K562 (cell line): Measurements from ENCODE around the gene PYGM. TPM values are rescaled to one million over a fixed set of nuclear protein-coding genes. Genes with fewer than 3 reads are reported as not detected.

ENCODE experiments used
- ESRRA ChIP-seq: fragments of 450-650 bp; IDR thresholded peaks from 2 replicates; pipeline ENCODE4 v1.6.1; 2014; ENCODE audit warnings: low read depth, mild to moderate bottlenecking, moderate library complexity, borderline replicate concordance
- EZH2 ChIP-seq: IDR thresholded peaks from 2 replicates; pipeline ENCODE4 v1.6.1; 2012; ENCODE audit warnings: low read depth, mild to moderate bottlenecking, inconsistent platforms, low read length, borderline replicate concordance
- FOXM1 ChIP-seq, 2 experiments: fragments of 450-650 bp in 1 of 2; sonication (generic) in 1 of 2; formaldehyde crosslinking in 1 of 2; IDR thresholded peaks; 2 replicates each; pipeline versions ENCODE4 v1.6.1 to v1.9.0; 2017 to 2022; ENCODE audit warnings: low read depth in 2 of 2, mild to moderate bottlenecking in 2 of 2, missing genetic modification reagents in 1 of 2, moderate library complexity in 1 of 2
- NR2C2 ChIP-seq, 2 experiments: fragments of 200-800 bp in 1 of 2; sonication (Bioruptor generic) in 1 of 2; sonication (generic) in 1 of 2; formaldehyde crosslinking in 1 of 2; IDR thresholded peaks; 2 replicates each; pipeline versions ENCODE4 v1.6.1 to v1.8.0; 2016 to 2022; ENCODE audit warnings: mild to moderate bottlenecking in 1 of 2, missing compliant biosample characterization in 1 of 2, missing genetic modification characterization in 1 of 2, missing genetic modification reagents in 1 of 2
- SMAD2 ChIP-seq: fragments of 150-350 bp; IDR thresholded peaks from 2 replicates; pipeline ENCODE4 v1.6.1; 2014; ENCODE audit warnings: low read depth, mild to moderate bottlenecking, low read length
- SRSF7 ChIP-seq: fragments of 200-400 bp; formaldehyde crosslinking; optimal IDR thresholded peaks from 2 replicates; pipeline ENCODE3; 2017; ENCODE audit warnings: mild to moderate bottlenecking, low read depth, low read length
- SRSF9 ChIP-seq: fragments of 200-400 bp; formaldehyde crosslinking; IDR thresholded peaks from 2 replicates; pipeline ENCODE4 v1.6.1; 2017; ENCODE audit warnings: low read depth, low read length, borderline replicate concordance
- TARDBP ChIP-seq: fragments of 450-650 bp; IDR thresholded peaks from 2 replicates; pipeline ENCODE4 v1.6.1; 2016
- ZNF3 ChIP-seq: fragments of 250-450 bp; sonication (Bioruptor Pico); IDR thresholded peaks from 2 replicates; pipeline ENCODE4 v1.5.0; 2021; ENCODE audit warnings: mild to moderate bottlenecking, moderate library complexity
- polyA plus RNA-seq, 8 experiments: library from polyadenylated mRNA; depleted of rRNA in 4 of 8; stranded (reverse) in 5 of 8; unstranded in 3 of 8; fragments of >200 nt; fragmentation: Nextera tagmentation in 2 of 8; fragmentation: Illumina TruSeq in 1 of 8; extraction: Ambion mirVana in 2 of 8; extraction: Trizol in 1 of 8; gene quantifications; 2 replicates each; pipeline versions ENCODE4 v1.2.1 to v1.2.3, GENCODE V29; 2011 to 2014; ENCODE audit warnings: inconsistent platforms in 1 of 8, missing spikeins in 1 of 8
- total RNA-seq, 7 experiments: library from RNA; depleted of rRNA in 6 of 7; stranded (reverse); fragments of >200 nt in 6 of 7; fragmentation: Illumina TruSeq in 2 of 7; extraction: Trizol in 2 of 7; gene quantifications; 2 replicates each; pipeline versions ENCODE4 v1.2.1 to v1.2.3, GENCODE V29; 2011 to 2021; ENCODE audit warnings: low replicate concordance in 1 of 7
- TF ChIP-seq, protein P1 (sequence below): sonication (generic); formaldehyde crosslinking; IDR thresholded peaks from 2 replicates; pipeline ENCODE4 v1.8.1; 2023; ENCODE audit warnings: mild to moderate bottlenecking, missing genetic modification reagents
- TF ChIP-seq, protein P2 (sequence below): sonication (generic); formaldehyde crosslinking; IDR thresholded peaks from 2 replicates; pipeline ENCODE4 v1.8.0; 2022; ENCODE audit warnings: mild to moderate bottlenecking, low read depth, missing genetic modification reagents
- TF ChIP-seq, protein P3 (sequence below): fragments of 250-450 bp; sonication (Bioruptor Pico); IDR thresholded peaks from 2 replicates; pipeline ENCODE4 v1.6.1; 2021; ENCODE audit warnings: mild to moderate bottlenecking
- TF ChIP-seq, protein P4 (sequence below), 2 experiments: IDR thresholded peaks in 1 of 2; conservative IDR thresholded peaks in 1 of 2; 2 replicates each; pipeline ENCODE4 v1.6.1; 2016; ENCODE audit warnings: low read depth in 2 of 2, mild to moderate bottlenecking in 1 of 2, missing compliant biosample characterization in 1 of 2, missing genetic modification characterization in 1 of 2, moderate library complexity in 1 of 2
- TF ChIP-seq, protein P5 (sequence below), 2 experiments: fragments of 450-650 bp in 1 of 2; sonication (generic) in 1 of 2; formaldehyde crosslinking; conservative IDR thresholded peaks; 2 replicates each; pipeline versions ENCODE4 v1.4.0 to v1.8.1; 2020 to 2022; ENCODE audit warnings: mild to moderate bottlenecking in 1 of 2, missing genetic modification reagents in 1 of 2
- TF ChIP-seq, protein P6 (sequence below): fragments of 200-400 bp; formaldehyde crosslinking; IDR thresholded peaks from 2 replicates; pipeline ENCODE4 v1.6.1; 2017; ENCODE audit warnings: mild to moderate bottlenecking, low read depth, low read length, moderate library complexity

PYGM gene
- total and polyA plus RNA-seq, 9 of the 15 experiments (the other 6 are each of a cell fraction or from before 2014, with no cell fraction given): 0.07 to 1.5 (median 0.68) TPM

DNA sequence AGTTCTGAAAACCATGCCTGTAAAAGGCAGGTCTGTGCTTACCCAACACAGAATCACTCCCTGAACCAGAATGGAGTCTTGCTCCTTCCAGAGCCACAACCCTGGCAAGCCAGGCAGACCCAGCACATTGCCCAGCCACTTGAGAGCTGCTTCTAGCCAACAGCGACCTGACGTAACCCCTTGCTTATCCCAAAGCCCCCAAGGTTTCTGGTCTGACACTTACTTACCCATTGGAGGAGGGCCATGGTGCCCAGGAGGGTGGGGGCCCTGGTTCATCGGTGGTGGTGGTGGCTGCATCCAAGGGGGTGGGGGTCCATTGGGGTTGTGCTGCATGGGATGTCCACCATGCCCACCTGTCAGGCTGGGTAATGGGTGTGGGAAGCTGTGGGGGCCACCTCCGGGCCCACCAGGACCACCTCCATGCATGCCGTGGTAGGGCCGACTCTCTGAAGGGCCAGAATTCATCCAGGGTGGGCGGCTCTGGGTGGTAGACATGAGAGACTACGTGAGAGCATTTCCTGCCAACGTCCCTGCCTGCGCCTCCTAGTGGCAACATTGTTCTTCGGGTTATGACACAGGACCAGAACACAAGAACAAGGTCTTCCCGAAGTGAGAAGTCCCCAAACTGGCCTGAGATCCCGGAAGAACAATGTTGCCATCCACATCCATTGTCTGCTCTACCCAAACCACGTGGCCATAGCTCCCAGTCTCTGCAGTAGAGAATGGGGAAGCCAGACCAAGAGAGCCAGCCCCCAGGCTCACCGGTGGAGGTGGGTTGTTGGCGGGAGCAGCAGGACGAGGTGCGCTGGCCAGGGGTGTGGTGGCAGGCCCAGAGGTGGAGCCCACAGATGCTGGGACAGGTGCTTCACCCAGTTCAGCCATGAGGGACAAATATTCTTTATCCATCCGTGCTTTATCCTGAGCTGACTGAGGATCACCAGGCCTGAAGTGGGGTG lies 7.8 kb upstream of the PYGM start (continued):
- TF ChIP-seq, protein P1, sequence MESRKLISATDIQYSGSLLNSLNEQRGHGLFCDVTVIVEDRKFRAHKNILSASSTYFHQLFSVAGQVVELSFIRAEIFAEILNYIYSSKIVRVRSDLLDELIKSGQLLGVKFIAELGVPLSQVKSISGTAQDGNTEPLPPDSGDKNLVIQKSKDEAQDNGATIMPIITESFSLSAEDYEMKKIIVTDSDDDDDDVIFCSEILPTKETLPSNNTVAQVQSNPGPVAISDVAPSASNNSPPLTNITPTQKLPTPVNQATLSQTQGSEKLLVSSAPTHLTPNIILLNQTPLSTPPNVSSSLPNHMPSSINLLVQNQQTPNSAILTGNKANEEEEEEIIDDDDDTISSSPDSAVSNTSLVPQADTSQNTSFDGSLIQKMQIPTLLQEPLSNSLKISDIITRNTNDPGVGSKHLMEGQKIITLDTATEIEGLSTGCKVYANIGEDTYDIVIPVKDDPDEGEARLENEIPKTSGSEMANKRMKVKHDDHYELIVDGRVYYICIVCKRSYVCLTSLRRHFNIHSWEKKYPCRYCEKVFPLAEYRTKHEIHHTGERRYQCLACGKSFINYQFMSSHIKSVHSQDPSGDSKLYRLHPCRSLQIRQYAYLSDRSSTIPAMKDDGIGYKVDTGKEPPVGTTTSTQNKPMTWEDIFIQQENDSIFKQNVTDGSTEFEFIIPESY (CRISPR knock-in tag): peak; percentile 84
- TF ChIP-seq, protein P2, sequence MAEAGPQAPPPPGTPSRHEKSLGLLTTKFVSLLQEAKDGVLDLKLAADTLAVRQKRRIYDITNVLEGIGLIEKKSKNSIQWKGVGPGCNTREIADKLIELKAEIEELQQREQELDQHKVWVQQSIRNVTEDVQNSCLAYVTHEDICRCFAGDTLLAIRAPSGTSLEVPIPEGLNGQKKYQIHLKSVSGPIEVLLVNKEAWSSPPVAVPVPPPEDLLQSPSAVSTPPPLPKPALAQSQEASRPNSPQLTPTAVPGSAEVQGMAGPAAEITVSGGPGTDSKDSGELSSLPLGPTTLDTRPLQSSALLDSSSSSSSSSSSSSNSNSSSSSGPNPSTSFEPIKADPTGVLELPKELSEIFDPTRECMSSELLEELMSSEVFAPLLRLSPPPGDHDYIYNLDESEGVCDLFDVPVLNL (CRISPR knock-in tag): no peak
- no peak for TF ChIP-seq FOXM1 (IDR thresholded peaks at IDR 0.05; ENCODE audit: low read depth)
- TF ChIP-seq FOXM1 (CRISPR knock-in tag; IDR thresholded peaks at IDR 0.05; ENCODE audit: low read depth): no peak
- no peak for TF ChIP-seq ESRRA
- no peak for TF ChIP-seq ZNF3 (CRISPR knock-in tag)
- TF ChIP-seq SMAD2: no peak
- TF ChIP-seq, protein P3, sequence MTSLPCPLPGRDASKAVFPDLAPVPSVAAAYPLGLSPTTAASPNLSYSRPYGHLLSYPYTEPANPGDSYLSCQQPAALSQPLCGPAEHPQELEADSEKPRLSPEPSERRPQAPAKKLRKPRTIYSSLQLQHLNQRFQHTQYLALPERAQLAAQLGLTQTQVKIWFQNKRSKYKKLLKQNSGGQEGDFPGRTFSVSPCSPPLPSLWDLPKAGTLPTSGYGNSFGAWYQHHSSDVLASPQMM (CRISPR knock-in tag): no peak
- no peak for TF ChIP-seq SRSF9
- TF ChIP-seq TARDBP: no peak
- TF ChIP-seq NR2C2 (CRISPR knock-in tag; IDR thresholded peaks at IDR 0.05): no peak
- no peak for TF ChIP-seq NR2C2 (tag; IDR thresholded peaks at IDR 0.05)
- TF ChIP-seq, protein P4, sequence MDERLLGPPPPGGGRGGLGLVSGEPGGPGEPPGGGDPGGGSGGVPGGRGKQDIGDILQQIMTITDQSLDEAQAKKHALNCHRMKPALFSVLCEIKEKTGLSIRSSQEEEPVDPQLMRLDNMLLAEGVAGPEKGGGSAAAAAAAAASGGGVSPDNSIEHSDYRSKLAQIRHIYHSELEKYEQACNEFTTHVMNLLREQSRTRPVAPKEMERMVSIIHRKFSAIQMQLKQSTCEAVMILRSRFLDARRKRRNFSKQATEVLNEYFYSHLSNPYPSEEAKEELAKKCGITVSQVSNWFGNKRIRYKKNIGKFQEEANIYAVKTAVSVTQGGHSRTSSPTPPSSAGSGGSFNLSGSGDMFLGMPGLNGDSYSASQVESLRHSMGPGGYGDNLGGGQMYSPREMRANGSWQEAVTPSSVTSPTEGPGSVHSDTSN (CRISPR knock-in tag; IDR thresholded peaks at IDR 0.05; ENCODE audit: low read depth): no peak
- TF ChIP-seq, protein P4 (tag; conservative IDR thresholded peaks at IDR 0.05; ENCODE audit: low read depth): no peak
- TF ChIP-seq, protein P5, sequence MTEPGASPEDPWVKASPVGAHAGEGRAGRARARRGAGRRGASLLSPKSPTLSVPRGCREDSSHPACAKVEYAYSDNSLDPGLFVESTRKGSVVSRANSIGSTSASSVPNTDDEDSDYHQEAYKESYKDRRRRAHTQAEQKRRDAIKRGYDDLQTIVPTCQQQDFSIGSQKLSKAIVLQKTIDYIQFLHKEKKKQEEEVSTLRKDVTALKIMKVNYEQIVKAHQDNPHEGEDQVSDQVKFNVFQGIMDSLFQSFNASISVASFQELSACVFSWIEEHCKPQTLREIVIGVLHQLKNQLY (CRISPR knock-in tag; conservative IDR thresholded peaks at IDR 0.05): no peak
- TF ChIP-seq, protein P6, sequence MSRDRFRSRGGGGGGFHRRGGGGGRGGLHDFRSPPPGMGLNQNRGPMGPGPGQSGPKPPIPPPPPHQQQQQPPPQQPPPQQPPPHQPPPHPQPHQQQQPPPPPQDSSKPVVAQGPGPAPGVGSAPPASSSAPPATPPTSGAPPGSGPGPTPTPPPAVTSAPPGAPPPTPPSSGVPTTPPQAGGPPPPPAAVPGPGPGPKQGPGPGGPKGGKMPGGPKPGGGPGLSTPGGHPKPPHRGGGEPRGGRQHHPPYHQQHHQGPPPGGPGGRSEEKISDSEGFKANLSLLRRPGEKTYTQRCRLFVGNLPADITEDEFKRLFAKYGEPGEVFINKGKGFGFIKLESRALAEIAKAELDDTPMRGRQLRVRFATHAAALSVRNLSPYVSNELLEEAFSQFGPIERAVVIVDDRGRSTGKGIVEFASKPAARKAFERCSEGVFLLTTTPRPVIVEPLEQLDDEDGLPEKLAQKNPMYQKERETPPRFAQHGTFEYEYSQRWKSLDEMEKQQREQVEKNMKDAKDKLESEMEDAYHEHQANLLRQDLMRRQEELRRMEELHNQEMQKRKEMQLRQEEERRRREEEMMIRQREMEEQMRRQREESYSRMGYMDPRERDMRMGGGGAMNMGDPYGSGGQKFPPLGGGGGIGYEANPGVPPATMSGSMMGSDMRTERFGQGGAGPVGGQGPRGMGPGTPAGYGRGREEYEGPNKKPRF: no peak
- TF ChIP-seq EZH2: no peak
- TF ChIP-seq SRSF7: no peak
